Loucy (cell line): Measurements from ENCODE around the gene SMOC2.

Experiments
- H2AFZ ChIP-seq: fragments of 200-600 bp; sonication (generic); 2 replicates; pipeline ENCODE4 v1.6.0; 2016; ENCODE audit warnings: antibody characterized with exemption, mild to moderate bottlenecking, low read length, moderate library complexity
- H3F3A ChIP-seq: fragments of 200-600 bp; 2 replicates; pipeline ENCODE4 v1.6.0; 2016; ENCODE audit warnings: antibody characterized with exemption, low read depth, mild to moderate bottlenecking
- H3K27me3 ChIP-seq: fragments of 200-600 bp; sonication (generic); 2 replicates; pipeline ENCODE4 v1.6.1; 2014; ENCODE audit warnings: low read length, mild to moderate bottlenecking; ENCODE audit not compliant: insufficient read depth, poor library complexity, severe bottlenecking
- H3K36me3 ChIP-seq: fragments of 200-600 bp; sonication (generic); 2 replicates; pipeline ENCODE4 v1.6.1; 2016; ENCODE audit warnings: low read length; ENCODE audit not compliant: insufficient read depth
- H3K4me1 ChIP-seq: fragments of 200-600 bp; sonication (generic); 2 replicates; pipeline ENCODE4 v1.5.1; 2014; ENCODE audit warnings: low read length, mild to moderate bottlenecking; ENCODE audit not compliant: insufficient read depth, poor library complexity, severe bottlenecking
- H3K4me2 ChIP-seq: fragments of 200-600 bp; sonication (generic); 2 replicates; pipeline ENCODE4 v1.6.0; 2014; ENCODE audit warnings: antibody characterized with exemption, low read length, low read depth, mild to moderate bottlenecking; ENCODE audit not compliant: poor library complexity, severe bottlenecking
- H3K4me3 ChIP-seq: fragments of 200-600 bp; sonication (generic); 2 replicates; pipeline ENCODE4 v1.5.1; 2014; ENCODE audit warnings: low read length, mild to moderate bottlenecking, mixed read lengths; ENCODE audit not compliant: poor library complexity, severe bottlenecking
- H3K79me2 ChIP-seq: fragments of 200-600 bp; sonication (generic); 2 replicates; pipeline ENCODE4 v1.6.1; 2014; ENCODE audit warnings: low read length; ENCODE audit not compliant: insufficient read depth
- H3K9ac ChIP-seq: fragments of 200-600 bp; sonication (generic); 2 replicates; pipeline ENCODE4 v1.6.0; 2014; ENCODE audit warnings: mild to moderate bottlenecking, low read depth, low read length, moderate library complexity; ENCODE audit not compliant: poor library complexity, severe bottlenecking
- H3K9me2 ChIP-seq: fragments of 200-600 bp; sonication (generic); replicated peaks from 2 replicates; pipeline ENCODE4 v1.6.1; 2016; ENCODE audit warnings: low read depth, low read length, mixed read lengths
- H3K9me3 ChIP-seq: fragments of 200-600 bp; sonication (generic); 2 replicates; pipeline ENCODE4 v1.6.1; 2014; ENCODE audit warnings: mild to moderate bottlenecking, antibody characterized with exemption, low read length, low read depth; ENCODE audit not compliant: insufficient read depth
- H4K20me1 ChIP-seq: fragments of 200-600 bp; sonication (generic); 2 replicates; pipeline ENCODE4 v1.6.0; 2014; ENCODE audit warnings: antibody characterized with exemption, low read length, mild to moderate bottlenecking; ENCODE audit not compliant: insufficient read depth, poor library complexity, severe bottlenecking
- CTCF ChIP-seq: fragments of 200-600 bp; sonication (generic); conservative IDR thresholded peaks from 2 replicates; pipeline ENCODE4 v1.5.1; 2014; ENCODE audit warnings: mild to moderate bottlenecking, antibody characterized with exemption, low read length
- EZH2phosphoT487 ChIP-seq: fragments of 200-600 bp; IDR thresholded peaks from 2 replicates; pipeline ENCODE4 v1.6.1; 2018; ENCODE audit warnings: antibody characterized with exemption, mild to moderate bottlenecking, moderate library complexity, borderline replicate concordance

Gene SMOC2

GRCh38 chr6:168581236-168581635 lies 140.3 kb downstream of the SMOC2 start:
- Histone ChIP-seq H3K4me3 (no peak overlapping the region), H3K36me3 (no peaks in the 10 kb centered on the region), H2AFZ (no peak overlapping the region), H3K9ac (no peak overlapping the region), H3F3A (no peaks in the 10 kb centered on the region), H3K4me1 (no peaks in the 10 kb centered on the region), H3K9me3 (peaks cover 12% of the 10 kb centered on the region; the same call in 1 of the 2 replicates), H3K4me2 (no peak overlapping the region), H3K9me2 (no peaks in the 10 kb centered on the region), H4K20me1 (no peaks in the 10 kb centered on the region), H3K27me3 (no peaks in the 10 kb centered on the region), H3K79me2 (no peaks in the 10 kb centered on the region)
- TF ChIP-seq EZH2phosphoT487 (no peak), CTCF (no peak)

DNA sequence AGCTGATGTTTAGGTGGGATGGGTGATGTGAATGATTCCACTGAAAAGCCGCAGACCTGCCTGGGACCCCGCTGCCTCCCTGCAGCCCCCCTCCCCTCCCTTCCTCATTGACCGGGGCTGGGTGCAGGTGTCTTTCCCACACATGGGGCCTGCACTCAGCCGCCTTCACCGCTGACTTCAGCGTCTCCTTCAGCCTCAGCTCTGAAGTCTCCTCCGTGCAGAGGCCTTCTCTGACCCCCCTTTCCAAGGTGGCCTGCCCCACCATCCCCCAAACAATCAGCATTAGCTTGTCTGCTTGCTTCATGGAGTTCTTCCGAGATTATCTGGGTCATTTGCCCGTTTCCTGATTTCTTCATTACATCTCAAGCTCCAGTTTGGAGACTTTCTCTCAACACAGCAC lies 140.7 kb downstream of the SMOC2 start:
- H3K36me3 ChIP-seq = no peaks in the 10 kb centered on the region
- H3K27me3 ChIP-seq = no peaks in the 10 kb centered on the region
- no peak overlapping the region for H3K4me2 ChIP-seq
- no peaks in the 10 kb centered on the region for H4K20me1 ChIP-seq
- H3K4me1 ChIP-seq = no peaks in the 10 kb centered on the region
- no peak overlapping the region for H2AFZ ChIP-seq
- H3F3A ChIP-seq = no peaks in the 10 kb centered on the region
- no peak overlapping the region for H3K9ac ChIP-seq
- H3K79me2 ChIP-seq = no peaks in the 10 kb centered on the region
- no peaks in the 10 kb centered on the region for H3K9me2 ChIP-seq
- peaks cover 8% of the 10 kb centered on the region; the same call in 1 of the 2 replicates for H3K9me3 ChIP-seq
- TF ChIP-seq CTCF (no peak), EZH2phosphoT487 (no peak)
- no peak overlapping the region for H3K4me3 ChIP-seq

DNA sequence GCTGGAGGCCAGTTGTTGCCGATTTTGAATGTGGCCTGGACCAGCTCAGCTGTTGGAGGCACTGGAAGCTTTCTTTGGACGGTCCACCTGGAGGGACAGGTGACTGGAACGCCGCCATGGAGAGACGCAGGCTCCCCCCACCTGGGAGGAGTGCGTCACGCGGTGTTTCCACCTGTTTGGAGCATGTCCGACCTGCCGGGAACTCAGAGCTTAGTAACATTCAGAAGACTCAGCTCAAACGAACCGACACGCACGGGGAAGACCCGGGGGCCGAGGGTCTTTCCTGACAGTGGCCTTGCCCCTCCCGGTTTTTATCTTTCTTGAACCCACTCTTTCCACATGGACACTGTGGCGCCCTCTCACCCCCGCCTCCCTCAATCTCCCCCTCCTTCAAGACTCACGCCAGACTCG lies 141.6 kb downstream of the SMOC2 start:
- no peak overlapping the region for H2AFZ ChIP-seq
- TF ChIP-seq EZH2phosphoT487 (no peak), CTCF (no peak)
- H3F3A ChIP-seq = no peaks in the 10 kb centered on the region

More for the DNA sequence above, 141.6 kb downstream of the SMOC2 start:
- no peaks in the 10 kb centered on the region for H3K27me3 ChIP-seq
- H3K4me1 ChIP-seq = no peaks in the 10 kb centered on the region
- no peaks in the 10 kb centered on the region for H3K36me3 ChIP-seq
- no peaks in the 10 kb centered on the region for H4K20me1 ChIP-seq
- no peak overlapping the region for H3K9ac ChIP-seq
- H3K9me2 ChIP-seq = no peaks in the 10 kb centered on the region
- H3K79me2 ChIP-seq = no peaks in the 10 kb centered on the region
- H3K4me2 ChIP-seq = no peak overlapping the region
- no peak overlapping the region for H3K4me3 ChIP-seq
- peaks cover 8% of the 10 kb centered on the region; the same call in 1 of the 2 replicates for H3K9me3 ChIP-seq
